Kidney tubule cell (primary cell): ENCODE results near the gene ETS1.

Experiments used
- DNase-seq: peaks from one replicate; pipeline ENCODE4 v3.0.0-alpha.2; 2018; ENCODE audit warnings: low spot score

Gene ETS1

DNA sequence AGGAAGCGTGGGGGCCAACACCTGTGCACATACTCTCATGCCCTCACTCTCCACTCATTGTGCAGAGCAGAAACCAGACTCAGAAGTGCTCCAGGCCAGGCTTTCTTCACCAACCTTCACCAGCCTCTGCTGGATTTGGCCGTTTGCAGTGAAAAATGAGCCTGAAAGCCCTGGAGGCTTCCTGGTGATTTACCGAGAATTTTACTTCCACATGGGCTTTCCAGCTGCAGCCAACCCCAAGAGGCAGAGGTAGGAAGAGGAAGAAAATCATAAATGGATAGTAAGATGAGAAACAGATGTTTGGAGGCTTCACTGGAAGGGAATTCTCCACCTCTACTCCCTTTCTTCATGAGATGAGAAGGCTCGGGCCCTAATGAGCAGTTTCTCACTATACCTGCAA, 155.4 kb downstream of the ETS1 start:
- DNase-seq, result no peak

DNA sequence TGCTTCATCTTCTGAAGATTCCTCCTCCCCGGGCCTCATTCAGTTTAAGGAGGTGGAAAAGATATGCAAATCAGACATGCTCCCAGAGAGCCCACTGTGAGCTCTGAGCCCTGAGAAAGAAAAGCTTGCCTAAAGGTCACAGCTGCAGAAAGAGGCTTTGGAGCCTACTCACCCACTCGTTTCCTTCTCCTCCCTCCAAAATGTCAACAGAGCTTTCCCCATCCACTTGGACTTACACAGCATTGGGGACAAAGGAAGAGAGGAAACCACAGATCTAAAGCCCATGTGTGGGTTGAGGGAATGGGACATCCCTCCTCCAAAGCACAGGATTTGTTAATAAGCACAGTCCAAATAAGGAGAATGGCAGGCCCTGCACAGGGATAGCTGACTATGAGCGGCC, 158.4 kb downstream of the ETS1 start:
- DNase-seq, result no peak

DNA sequence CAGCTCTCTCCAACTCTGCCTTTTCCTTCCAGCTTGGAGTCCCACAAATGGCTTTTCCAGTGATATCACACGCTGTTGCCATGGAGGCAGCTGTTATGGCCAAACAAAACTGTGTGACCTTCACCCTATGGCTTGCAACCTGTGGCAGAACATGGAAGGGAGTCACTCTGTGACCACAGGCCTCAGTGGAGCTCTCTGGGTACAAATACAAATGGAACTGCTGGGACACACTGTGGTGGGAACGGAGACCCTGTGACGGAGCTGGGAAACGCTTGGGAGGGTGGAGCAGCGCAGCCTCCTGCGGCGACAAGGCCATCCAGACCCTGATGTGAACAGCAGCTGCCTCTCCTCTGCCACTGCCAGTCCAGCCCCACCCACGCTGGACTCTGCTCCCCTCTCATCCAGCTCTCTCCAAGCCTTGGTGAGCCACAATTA, 162.5 kb downstream of the ETS1 start:
- peak; percentile 46 for DNase-seq

DNA sequence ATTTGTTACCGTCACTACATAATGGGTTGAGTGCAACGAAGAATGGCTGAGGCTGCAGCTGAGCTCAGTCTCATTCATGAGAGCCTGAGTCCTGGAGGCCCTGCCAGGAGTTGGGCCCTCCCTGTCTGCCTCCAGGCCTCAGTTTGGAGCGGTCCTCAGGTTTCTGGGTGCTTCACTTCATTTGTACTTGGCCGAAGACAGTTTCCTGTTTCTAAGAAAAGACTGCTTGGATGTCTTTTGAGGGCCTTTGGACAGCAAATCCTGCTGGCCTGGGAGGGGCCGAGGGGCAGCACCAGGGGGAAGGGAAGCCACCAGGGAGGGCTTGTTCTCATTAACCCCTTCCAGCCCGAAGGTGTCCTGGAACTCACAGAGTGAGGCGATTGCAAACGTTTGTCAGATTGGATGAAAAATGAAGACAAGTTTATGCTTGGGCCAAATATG, 163.1 kb downstream of the ETS1 start:
- DNase-seq, result no peak

DNA sequence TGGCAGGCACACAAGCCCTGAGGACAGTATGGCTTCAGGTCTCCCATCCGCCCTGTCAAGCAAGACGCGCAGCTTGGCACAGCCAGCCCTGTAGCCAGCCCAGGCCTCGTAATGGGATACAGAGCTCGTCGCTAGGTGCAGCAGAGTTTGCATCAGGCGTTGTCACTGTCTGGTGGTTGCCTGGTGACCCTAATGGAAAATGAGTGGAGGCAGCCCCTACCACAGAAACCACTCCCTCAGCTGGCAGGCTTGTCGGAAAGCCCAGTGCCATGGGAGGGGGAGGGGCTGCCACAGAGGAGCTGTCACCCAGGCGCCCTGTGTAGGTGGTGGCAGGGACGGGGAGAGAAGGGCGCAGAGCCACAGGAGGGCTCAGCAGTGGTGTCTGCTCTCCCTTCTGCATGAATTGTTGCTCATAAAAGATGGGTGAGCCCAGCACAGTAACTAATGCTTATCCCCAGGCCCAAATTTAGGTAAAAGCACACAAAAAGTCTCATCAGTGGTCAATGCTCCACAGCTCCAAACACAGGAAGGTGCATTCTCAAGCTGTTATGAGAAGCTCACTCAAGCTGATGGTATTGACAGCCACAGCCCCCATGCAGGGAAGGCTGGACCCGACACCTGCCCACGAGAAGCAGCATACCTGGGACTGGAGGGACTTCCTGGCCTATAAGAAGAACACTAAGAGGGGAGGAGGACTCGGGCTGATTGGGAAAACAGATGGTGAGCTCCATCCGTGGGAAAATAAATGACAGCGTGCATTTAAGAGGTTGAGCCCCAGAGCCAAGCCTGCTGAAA, 164.6 kb downstream of the ETS1 start:
- no peak for DNase-seq

DNA sequence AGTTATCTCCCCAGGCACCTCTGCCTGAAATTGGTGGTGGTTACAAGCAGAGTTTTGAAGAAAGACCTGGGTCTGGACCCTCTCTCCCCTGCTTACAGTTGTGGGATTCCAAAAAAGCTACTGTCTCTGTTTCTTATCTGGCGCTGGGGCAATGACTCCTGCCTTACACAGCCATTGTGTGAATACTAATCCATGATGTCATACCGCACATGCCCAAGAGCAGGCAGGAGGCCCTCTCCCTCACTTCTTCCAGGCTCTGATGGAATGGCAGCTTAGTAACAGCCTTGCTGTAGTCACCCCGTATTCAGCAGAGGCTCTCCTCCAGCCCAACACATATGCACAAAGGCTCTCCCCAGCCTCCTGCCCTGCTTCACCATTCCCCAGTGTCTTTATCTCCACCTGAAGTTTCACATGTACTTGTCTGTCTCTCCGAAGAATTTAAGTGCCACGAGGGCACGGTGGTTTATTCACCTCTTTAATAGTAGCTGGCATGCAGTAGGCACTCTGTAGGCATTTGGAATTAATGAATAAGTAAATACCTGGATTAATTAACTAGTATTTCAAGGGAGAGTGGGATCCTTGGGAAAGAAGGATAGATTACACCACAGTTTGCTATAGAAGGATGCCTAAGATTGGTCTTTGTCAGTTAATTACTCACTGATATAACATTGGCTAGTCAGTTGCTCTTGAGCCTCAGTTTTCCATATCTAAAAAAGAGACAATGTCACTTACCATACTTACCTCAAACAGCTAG, 165.6 kb downstream of the ETS1 start:
- peak; percentile 57 for DNase-seq

DNA sequence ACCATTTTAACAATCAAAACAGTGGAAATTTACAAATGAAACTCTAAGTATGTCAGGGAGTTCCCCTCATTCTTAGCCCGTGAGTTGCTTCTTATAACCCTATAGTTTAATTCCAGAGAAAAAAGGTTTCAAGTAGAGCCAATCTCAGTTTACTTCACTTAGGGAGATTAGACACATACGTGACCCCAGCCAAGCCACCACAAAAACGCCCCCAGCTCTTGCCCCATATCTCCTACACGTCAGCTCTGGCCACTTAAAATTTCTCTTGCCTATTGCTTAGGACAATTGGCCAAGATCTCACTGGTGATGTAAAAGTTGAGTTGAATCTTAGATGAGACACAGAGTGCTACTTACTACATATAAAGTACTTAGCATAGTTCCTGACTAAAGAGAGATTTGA, 166.4 kb downstream of the ETS1 start:
- DNase-seq, result no peak

DNA sequence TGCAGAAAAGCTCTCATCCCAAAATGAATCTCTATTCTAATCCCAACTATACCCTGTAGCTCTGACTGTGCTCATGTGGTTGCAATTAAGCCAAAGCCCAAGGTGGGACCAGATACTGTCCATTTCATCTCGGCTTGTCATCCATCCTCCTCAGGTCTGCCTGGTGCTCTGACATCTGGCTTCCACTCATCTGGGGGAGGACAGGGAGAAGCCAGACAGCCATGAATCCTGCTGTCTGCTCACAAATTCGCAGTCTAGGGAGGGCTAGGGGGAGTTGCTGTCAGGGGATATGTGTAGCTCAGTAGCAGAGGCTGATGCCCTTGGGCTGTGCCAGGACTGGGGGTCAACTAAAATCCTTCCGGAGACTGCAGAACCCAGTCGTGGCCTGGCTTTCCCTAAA, 167.1 kb downstream of the ETS1 start:
- no peak for DNase-seq

DNA sequence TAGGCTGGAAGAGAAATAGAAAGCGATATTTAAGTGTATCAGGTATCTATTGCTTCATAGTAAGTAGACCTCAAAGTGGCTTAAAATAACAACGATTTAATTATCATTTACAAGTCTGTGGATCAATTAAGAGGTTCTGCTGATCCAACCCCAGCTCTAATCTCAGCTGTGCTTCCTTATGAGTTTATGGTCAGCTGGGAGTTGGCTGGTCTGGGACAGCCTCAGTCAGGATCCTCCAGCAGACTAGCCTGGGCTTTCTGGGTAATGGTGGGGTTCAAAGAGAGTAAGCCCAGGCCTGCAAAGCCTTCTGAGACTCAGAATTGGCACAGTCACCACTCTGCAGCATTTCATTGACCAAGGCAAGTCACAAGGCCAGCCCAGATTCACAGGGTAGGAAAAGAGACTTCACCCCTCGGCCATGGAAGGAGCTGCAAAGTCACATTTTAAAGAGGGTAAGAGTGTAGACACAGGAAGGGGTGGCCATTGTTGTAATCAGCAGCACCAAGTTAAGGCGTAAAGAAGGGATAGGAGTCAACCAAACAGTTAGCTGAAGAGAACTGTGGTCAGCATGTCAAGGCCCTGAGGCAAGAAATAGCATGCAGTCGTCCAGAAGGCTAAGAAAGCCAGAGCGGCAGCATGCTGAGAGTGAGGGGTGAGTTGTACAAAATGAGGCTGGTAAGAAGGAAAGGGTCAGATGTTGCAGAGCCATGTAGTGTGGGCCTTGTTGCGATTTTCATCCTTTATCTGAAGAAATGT, 168.2 kb downstream of the ETS1 start:
- DNase-seq, result no peak

DNA sequence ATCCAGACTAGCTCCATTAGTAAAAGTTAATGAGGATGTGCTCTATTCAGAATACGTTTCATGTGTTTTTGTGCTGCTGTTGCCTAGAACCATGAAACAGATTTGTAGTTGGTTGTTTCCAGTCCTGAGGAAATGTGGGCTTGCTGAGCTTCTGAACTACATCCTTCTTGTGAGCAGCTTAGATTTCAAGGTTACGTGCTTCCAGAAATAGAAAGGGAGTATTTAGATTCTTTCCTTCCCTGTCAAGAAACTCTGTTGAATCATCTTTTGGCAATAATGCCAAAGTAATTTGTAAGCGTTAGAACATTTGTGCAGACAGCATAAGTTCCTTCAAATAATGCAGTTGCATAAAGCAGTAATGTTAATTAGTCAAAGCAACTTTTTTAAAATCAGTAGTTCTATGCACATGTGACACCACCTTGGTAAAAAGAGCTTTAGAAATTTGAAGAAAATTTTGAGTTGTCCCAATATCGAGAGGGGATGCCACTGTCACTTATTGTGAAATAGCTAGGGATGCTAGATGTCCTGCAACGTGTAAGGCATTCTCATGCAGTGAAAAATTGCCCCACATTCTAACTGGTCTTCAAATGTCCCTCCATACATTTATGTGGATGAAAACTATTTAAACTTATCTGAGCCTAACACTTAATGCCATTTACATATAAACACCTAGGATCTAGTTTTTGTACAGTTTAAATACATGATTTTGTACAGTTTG, 169.6 kb downstream of the ETS1 start:
- peak; percentile 63 for DNase-seq

DNA sequence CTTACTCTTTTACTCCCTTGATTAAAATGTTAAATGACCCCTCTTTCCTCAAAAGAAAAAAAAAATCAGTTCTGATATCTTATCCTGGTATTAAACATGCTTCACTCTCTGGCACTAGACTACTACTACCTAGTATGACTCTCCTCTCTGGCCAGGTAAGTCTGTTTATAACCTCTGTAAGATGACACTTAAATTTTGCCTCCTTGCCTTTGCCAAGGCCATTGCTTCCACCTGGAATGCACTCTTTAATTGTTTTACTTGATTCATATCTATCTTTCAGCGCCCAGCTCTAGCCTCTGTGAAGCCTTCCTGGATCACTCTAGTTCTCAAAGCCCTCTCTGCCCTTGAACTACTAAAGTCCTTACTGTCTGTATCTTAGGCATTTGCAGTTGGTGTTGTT, 170.4 kb downstream of the ETS1 start:
- no peak for DNase-seq

DNA sequence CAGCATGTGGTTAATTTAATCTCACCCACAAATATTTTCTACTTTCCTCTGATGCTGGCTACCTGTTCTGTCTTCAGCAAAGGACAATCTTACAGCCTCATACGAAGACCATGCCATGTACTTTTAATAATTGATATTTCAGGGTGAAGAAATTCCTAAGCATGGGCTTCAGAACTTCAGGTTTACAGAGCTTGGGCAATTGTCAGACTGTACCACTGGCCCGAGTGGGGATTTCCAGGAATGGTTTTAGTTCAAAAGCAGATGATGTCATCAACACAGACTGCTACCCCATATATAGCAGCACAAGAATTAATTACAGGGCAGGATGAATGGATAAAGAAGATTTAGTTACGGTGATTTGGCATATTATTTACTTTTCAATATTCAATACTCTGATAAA, 171.8 kb downstream of the ETS1 start:
- peak; percentile 78 for DNase-seq

DNA sequence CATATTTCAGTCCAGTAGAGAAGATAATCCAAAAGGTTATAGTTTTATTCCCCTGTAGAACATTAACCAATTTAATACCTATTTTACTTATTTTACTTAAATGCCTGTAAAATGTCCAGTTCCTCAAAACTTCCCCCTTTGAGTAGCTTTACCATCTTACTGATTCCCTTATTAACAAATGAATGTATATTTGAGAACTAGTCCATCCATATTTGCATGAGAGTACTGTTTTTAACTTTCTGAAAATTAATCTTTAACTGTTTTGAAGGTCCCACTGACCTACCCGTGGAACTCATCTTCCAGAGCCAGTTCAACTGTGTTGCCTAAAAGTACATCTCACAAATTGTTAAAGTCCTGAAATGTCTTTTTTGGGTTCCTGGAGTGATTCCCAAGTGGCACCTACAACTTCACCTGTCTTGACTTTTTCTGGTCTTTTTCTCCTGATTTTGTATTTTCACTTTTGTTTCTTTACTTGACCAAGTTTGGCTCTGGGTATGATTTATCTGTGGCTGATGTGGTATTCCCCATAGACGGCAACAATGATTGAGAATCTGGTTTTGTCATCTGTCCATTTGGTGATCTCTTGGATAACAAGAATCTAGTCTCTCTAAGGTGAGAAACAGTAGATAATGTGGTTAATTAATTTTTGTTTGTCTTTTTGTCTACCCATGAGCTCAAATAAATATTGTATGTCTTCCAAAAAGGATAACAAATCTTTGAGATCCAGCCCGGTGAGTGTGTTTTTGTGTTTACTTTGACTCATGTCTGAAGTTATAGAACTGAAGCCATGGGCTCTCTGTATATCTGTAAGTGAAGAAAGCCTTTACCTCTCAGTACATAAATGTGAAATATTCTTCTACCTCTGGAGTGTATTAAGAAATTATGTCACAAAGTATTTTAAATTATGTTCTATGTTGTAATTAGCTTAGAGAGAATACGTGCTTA, 174.2 kb downstream of the ETS1 start:
- DNase-seq, result no peak

DNA sequence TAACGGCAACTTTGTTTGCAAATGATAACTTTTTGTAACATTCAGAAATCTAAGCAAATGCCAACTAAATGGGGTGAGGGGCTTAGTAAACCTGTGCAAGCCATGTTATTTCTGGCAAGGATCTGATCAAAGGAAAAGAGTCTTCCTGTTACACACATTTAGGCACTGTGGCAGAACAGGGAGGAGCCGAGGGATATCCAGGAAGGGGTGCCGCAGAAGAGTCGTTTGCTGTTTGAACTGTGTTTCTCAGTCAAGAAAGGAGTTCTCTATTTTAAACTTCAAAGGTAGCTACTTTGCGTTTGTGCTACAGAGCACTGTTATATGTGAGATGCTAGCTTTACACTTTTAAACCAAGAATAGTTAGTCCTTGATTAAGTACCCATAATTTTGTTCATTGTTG, 175.5 kb downstream of the ETS1 start:
- no peak for DNase-seq

DNA sequence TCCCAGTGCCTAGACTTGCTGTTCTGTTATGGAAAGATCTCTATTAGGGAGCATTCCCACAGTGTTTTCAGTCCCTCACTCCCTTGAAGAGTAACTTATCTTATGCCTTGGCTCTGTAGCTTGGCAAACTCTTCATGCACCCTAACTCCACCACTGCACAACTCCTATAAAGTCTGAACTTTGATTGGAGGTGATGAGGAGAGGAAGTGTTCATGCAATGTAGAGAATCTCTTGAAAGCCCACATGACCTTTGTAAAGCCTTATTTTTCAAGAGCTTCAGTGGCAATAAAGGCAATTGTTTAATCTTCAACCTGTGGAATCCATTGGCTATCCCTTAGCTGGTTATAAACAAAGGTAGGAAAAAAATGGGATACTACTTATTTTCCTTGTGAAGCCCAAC, 176.2 kb downstream of the ETS1 start:
- no peak for DNase-seq

DNA sequence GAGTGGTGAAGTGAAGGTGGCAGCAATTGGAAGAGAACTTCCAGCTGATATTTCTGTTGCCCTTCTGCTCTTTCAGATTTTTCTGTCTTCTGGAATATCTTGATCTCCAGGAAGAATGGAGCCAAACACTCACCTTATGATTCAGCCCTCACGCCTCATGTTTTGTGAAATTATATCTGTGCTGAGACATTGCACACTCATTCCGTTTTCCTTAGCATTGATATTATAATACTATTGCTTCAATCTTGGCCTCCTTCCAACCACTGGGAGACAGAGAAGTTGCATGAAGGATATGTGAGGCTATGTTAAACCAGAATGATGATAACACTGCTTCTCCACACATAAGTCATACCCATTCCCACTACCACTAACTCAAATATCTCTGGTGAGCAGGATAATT, 177.9 kb downstream of the ETS1 start:
- DNase-seq, result peak; percentile 43
